Transverse colon (tissue), 3 donors: ENCODE measurements around the gene ANKS1A.
"Not testable (repeated sequence)": the region's sequence is repeated elsewhere in the genome, so short reads cannot be mapped to it uniquely, and the experiment has no call there.

Experiments used
- EP300 ChIP-seq: sonication (generic); formaldehyde crosslinking; IDR thresholded peaks from one replicate; pipeline ENCODE4 v1.6.1; 2017; ENCODE audit warnings: antibody characterized with exemption, low read depth
- POLR2A ChIP-seq: fragments of 450-650 bp; IDR thresholded peaks from one replicate; pipeline ENCODE4 v1.6.1; 2016; ENCODE audit warnings: antibody characterized with exemption, mild to moderate bottlenecking, moderate library complexity
- TF ChIP-seq, protein P1 (sequence below), 5 experiments: fragments of 200-600 bp in 3 of 5; fragments of 450-650 bp in 2 of 5; sonication (generic) in 3 of 5; IDR thresholded peaks; 1 replicate in 2 of 5; 2 replicates in 3 of 5; pipeline ENCODE4 v1.5.1; 2016 to 2017; ENCODE audit warnings: antibody characterized with exemption in 5 of 5, inconsistent platforms in 3 of 5, mild to moderate bottlenecking in 2 of 5, moderate library complexity in 1 of 5

DNA sequence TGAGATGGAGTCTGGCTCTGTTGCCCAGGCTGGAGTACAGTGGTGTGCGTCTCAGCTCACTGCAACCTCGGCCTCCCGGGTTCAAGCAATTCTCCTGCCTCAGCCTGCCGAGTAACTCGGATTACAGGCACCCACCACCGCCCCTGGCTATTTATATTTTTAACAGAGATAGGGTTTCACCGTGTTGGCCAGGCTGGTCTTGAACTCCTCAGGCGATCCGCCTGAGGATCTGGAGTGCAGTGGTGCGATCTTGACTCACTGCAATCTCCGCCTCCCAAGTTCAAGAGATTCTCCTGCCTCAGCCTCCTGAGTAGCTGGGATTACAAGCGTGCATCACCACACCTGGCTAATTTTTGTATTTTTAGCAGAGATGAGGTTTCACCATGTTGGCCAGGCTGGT lies 43.1 kb downstream of the ANKS1A start:
- not testable (repeated sequence) for TF ChIP-seq EP300, POLR2A
- TF ChIP-seq, protein P1, sequence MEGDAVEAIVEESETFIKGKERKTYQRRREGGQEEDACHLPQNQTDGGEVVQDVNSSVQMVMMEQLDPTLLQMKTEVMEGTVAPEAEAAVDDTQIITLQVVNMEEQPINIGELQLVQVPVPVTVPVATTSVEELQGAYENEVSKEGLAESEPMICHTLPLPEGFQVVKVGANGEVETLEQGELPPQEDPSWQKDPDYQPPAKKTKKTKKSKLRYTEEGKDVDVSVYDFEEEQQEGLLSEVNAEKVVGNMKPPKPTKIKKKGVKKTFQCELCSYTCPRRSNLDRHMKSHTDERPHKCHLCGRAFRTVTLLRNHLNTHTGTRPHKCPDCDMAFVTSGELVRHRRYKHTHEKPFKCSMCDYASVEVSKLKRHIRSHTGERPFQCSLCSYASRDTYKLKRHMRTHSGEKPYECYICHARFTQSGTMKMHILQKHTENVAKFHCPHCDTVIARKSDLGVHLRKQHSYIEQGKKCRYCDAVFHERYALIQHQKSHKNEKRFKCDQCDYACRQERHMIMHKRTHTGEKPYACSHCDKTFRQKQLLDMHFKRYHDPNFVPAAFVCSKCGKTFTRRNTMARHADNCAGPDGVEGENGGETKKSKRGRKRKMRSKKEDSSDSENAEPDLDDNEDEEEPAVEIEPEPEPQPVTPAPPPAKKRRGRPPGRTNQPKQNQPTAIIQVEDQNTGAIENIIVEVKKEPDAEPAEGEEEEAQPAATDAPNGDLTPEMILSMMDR (IDR thresholded peaks at IDR 0.05): not testable (repeated sequence)
